ENCODE results near the gene PABPC1L. TPM values are rescaled to one million over a fixed set of nuclear protein-coding genes. Genes with fewer than 3 reads are reported as not detected.

Gene PABPC1L
- total RNA-seq, 1 experiment from 2014 or later: 127 TPM

- Histone ChIP-seq H3K4me1 (ENCODE audit: control insufficient read depth in 1 of 2, insufficient read depth in 2 of 2, low read length in 2 of 2) (no peaks in the 10 kb centered on the region), H3K4me3 (replicated peaks in 1 of 2; ENCODE audit: low read depth in 1 of 2, low read length in 2 of 2) (no peak overlapping the region), H3K36me3 (ENCODE audit: control insufficient read depth in 1 of 2, insufficient read depth in 2 of 2, low read length in 2 of 2) (peaks cover 52 to 69% of the 10 kb centered on the region in 2 experiments; a peak in 3 of 4 replicates), H3K9ac (ENCODE audit: low read length) (no peak overlapping the region), H3K9me3 (ENCODE audit: control insufficient read depth in 1 of 2, insufficient read depth in 1 of 2, low read depth in 1 of 2, low read length in 2 of 2) (no peaks in the 10 kb centered on the region), H3K9me2 (ENCODE audit: insufficient read depth) (no peaks in the 10 kb centered on the region), H3K79me2 (ENCODE audit: insufficient read depth, low read length) (peaks cover 3% of the 10 kb centered on the region; the same call in 1 of the 2 replicates), H2AFZ (ENCODE audit: low read depth, low read length, poor library complexity, severe bottlenecking) (no peak overlapping the region), H3K4me2 (ENCODE audit: low read length) (no peak overlapping the region), H3K27me3 (ENCODE audit: insufficient read depth, low read length) (no peaks in the 10 kb centered on the region), H3K27ac (ENCODE audit: low read depth, low read length) (no peak overlapping the region), H4K20me1 (ENCODE audit: insufficient read depth) (no peaks in the 10 kb centered on the region; the same call in 1 of the 2 replicates)
- TF ChIP-seq, protein P1, sequence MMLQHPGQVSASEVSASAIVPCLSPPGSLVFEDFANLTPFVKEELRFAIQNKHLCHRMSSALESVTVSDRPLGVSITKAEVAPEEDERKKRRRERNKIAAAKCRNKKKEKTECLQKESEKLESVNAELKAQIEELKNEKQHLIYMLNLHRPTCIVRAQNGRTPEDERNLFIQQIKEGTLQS (IDR thresholded peaks at IDR 0.05): no peak
- TF ChIP-seq, protein P2, sequence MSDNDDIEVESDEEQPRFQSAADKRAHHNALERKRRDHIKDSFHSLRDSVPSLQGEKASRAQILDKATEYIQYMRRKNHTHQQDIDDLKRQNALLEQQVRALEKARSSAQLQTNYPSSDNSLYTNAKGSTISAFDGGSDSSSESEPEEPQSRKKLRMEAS (IDR thresholded peaks at IDR 0.05): no peak
- TF ChIP-seq, protein P3, sequence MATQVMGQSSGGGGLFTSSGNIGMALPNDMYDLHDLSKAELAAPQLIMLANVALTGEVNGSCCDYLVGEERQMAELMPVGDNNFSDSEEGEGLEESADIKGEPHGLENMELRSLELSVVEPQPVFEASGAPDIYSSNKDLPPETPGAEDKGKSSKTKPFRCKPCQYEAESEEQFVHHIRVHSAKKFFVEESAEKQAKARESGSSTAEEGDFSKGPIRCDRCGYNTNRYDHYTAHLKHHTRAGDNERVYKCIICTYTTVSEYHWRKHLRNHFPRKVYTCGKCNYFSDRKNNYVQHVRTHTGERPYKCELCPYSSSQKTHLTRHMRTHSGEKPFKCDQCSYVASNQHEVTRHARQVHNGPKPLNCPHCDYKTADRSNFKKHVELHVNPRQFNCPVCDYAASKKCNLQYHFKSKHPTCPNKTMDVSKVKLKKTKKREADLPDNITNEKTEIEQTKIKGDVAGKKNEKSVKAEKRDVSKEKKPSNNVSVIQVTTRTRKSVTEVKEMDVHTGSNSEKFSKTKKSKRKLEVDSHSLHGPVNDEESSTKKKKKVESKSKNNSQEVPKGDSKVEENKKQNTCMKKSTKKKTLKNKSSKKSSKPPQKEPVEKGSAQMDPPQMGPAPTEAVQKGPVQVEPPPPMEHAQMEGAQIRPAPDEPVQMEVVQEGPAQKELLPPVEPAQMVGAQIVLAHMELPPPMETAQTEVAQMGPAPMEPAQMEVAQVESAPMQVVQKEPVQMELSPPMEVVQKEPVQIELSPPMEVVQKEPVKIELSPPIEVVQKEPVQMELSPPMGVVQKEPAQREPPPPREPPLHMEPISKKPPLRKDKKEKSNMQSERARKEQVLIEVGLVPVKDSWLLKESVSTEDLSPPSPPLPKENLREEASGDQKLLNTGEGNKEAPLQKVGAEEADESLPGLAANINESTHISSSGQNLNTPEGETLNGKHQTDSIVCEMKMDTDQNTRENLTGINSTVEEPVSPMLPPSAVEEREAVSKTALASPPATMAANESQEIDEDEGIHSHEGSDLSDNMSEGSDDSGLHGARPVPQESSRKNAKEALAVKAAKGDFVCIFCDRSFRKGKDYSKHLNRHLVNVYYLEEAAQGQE (IDR thresholded peaks at IDR 0.05; ENCODE audit: low read depth): no peak
- TF ChIP-seq ZFX (IDR thresholded peaks at IDR 0.05): no peak
- TF ChIP-seq, protein P4, sequence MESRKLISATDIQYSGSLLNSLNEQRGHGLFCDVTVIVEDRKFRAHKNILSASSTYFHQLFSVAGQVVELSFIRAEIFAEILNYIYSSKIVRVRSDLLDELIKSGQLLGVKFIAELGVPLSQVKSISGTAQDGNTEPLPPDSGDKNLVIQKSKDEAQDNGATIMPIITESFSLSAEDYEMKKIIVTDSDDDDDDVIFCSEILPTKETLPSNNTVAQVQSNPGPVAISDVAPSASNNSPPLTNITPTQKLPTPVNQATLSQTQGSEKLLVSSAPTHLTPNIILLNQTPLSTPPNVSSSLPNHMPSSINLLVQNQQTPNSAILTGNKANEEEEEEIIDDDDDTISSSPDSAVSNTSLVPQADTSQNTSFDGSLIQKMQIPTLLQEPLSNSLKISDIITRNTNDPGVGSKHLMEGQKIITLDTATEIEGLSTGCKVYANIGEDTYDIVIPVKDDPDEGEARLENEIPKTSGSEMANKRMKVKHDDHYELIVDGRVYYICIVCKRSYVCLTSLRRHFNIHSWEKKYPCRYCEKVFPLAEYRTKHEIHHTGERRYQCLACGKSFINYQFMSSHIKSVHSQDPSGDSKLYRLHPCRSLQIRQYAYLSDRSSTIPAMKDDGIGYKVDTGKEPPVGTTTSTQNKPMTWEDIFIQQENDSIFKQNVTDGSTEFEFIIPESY (IDR thresholded peaks at IDR 0.05; ENCODE audit: extremely low read depth, insufficient replicate concordance, low read length): no peak
- TF ChIP-seq POLR2A (IDR thresholded peaks at IDR 0.05; ENCODE audit: borderline replicate concordance, extremely low read depth, insufficient read depth, insufficient read length): no peak
- TF ChIP-seq POLR2AphosphoS5 (IDR thresholded peaks at IDR 0.05; ENCODE audit: low read depth, low read length): no peak
- CTCF ChIA-PET: interaction anchor here (1.7 kb wide), 1 partner anchor 147 kb away, joined by 6 read pairs; no protein-coding TSS in a partner anchor
- POLR2A ChIA-PET: no interaction called here
- RAD21 ChIA-PET (ENCODE audit: low non-redundant PET in 1 of 2, low total read pairs in 2 of 2, uncharacterized antibody in 2 of 2, unreplicated experiment in 2 of 2): no interaction called here
- BruUV-seq (replicated peaks): no TSS peak
- no peak for DNase-seq (ENCODE audit: low read depth, low spot score)
- no peak for ATAC-seq
- intact Hi-C loops (cut with micrococcal nuclease): no loop called here
Observed at GRCh38 chr20:44948513-44948912, 38.7 kb downstream of the PABPC1L start.

Measured in HCT116 (cell line).